PC-9 (cell line): ENCODE measurements around the gene BAIAP3. TPM values are rescaled to one million over a fixed set of nuclear protein-coding genes. Genes with fewer than 3 reads are reported as not detected.

Experiments used
- BruUV-seq: library from RNA; stranded (reverse); fragments of 400-500 nt; replicated peaks from 2 replicates; lab custom pipeline; 2021; lab: Mats Ljungman, UMichigan
- CTCF ChIA-PET: fragments of 300-600 bp; sonication (Branson Sonifier 250); formaldehyde crosslinking; loops from one replicate; lab custom pipeline; 2022; ENCODE audit warnings: antibody characterized with exemption; lab: Charles Lee
- POLR2A ChIA-PET: fragments of 300-600 bp; sonication (Branson Sonifier 250); formaldehyde crosslinking; loops from one replicate; lab custom pipeline; 2022; ENCODE audit warnings: antibody characterized with exemption; ENCODE audit not compliant: unreplicated experiment; lab: Charles Lee
- DNase-seq, 2 experiments: peaks; one replicate each; pipeline versions ENCODE4 v3.0.0 to v3.0.0-alpha.2; 2015 to 2022; ENCODE audit warnings: mixed read lengths in 1 of 2
- H2AFZ ChIP-seq: fragments of 200-600 bp; sonication (generic); 2 replicates; pipeline ENCODE4 v1.8.1; 2017; ENCODE audit warnings: antibody characterized with exemption
- H3F3A ChIP-seq: fragments of 200-600 bp; sonication (generic); 2 replicates; pipeline ENCODE4 v1.8.1; 2017; ENCODE audit warnings: antibody characterized with exemption, mild to moderate bottlenecking, low read depth; ENCODE audit not compliant: insufficient read depth
- H3K27ac ChIP-seq: fragments of 200-600 bp; sonication (generic); 2 replicates; pipeline ENCODE4 v1.6.1; 2016; ENCODE audit warnings: mixed run types
- H3K27me3 ChIP-seq: fragments of 200-600 bp; sonication (generic); 2 replicates; pipeline ENCODE4 v1.6.1; 2016; ENCODE audit warnings: low read depth, mixed run types; ENCODE audit not compliant: insufficient read depth
- H3K36me3 ChIP-seq: fragments of 200-600 bp; sonication (generic); 2 replicates; pipeline ENCODE4 v1.6.1; 2016; ENCODE audit warnings: low read depth, mixed run types
- H3K4me1 ChIP-seq: fragments of 200-600 bp; sonication (generic); replicated peaks from 2 replicates; pipeline ENCODE4 v1.6.1; 2016; ENCODE audit warnings: mixed run types; ENCODE audit not compliant: insufficient read depth
- H3K4me2 ChIP-seq: fragments of 200-600 bp; sonication (generic); 2 replicates; pipeline ENCODE4 v1.6.1; 2017; ENCODE audit warnings: mixed run types
- H3K4me3 ChIP-seq: fragments of 200-600 bp; sonication (generic); 2 replicates; pipeline ENCODE4 v1.6.1; 2016; ENCODE audit warnings: mixed run types
- H3K79me2 ChIP-seq: fragments of 200-600 bp; sonication (generic); 2 replicates; pipeline ENCODE4 v1.6.1; 2017; ENCODE audit warnings: low read depth, mixed run types
- H3K9me2 ChIP-seq: fragments of 200-600 bp; sonication (generic); 2 replicates; pipeline ENCODE4 v1.8.1; 2017; ENCODE audit warnings: mild to moderate bottlenecking; ENCODE audit not compliant: insufficient read depth
- H3K9me3 ChIP-seq: fragments of 200-600 bp; sonication (generic); 2 replicates; pipeline ENCODE4 v1.8.1; 2016; ENCODE audit warnings: low read depth; ENCODE audit not compliant: insufficient read depth
- H4K20me1 ChIP-seq: fragments of 200-600 bp; sonication (generic); 2 replicates; pipeline ENCODE4 v1.8.1; 2017; ENCODE audit not compliant: insufficient read depth
- CTCF ChIP-seq: fragments of 200-600 bp; sonication (generic); conservative IDR thresholded peaks from 2 replicates; pipeline ENCODE4 v1.6.1; 2017; ENCODE audit warnings: mixed run types, antibody characterized with exemption, mild to moderate bottlenecking, moderate library complexity
- EZH2 ChIP-seq: fragments of 200-600 bp; sonication (generic); IDR thresholded peaks from 2 replicates; pipeline ENCODE4 v1.8.0; 2017; ENCODE audit warnings: antibody characterized with exemption, low read depth
- intact Hi-C: fragments of 100-400 bp; cut with micrococcal nuclease; formaldehyde crosslinking; loops from one replicate; pipeline ENCODE4 v1.10.0; 2022; ENCODE audit not compliant: unreplicated experiment
- total RNA-seq: library from RNA; stranded (reverse); gene quantifications from 2 replicates; pipeline ENCODE4 v1.2.3, GENCODE V29; 2021

BAIAP3 gene
- total RNA-seq, 1 experiment from 2014 or later, result 35.0 TPM

- Histone ChIP-seq H3K9me2 (no peaks in the 10 kb centered on the region), H3K4me1 (peaks cover 21% of the 10 kb centered on the region), H3K36me3 (no peaks in the 10 kb centered on the region), H3K4me3 (peak within 1 kb of the TSS; percentile 100), H3K27me3 (no peaks in the 10 kb centered on the region), H3K4me2 (peak within 1 kb of the TSS; percentile 97), H2AFZ (peak within 1 kb of the TSS; percentile 82), H4K20me1 (peaks cover 43% of the 10 kb centered on the region), H3K79me2 (peaks cover 44% of the 10 kb centered on the region), H3F3A (peaks cover 6% of the 10 kb centered on the region; the same call in 1 of the 2 replicates), H3K9me3 (no peaks in the 10 kb centered on the region), H3K27ac (peak within 1 kb of the TSS; percentile 92)
- ChIA-PET CTCF (no interaction called here), POLR2A (interaction anchor here (0.5 to 1.2 kb wide), 7 partner anchors 8 to 913 kb away, joined by 3 to 14 read pairs (median 4); partner anchors contain the start of genes NME4, NUBP2 and SPSB3)
- intact Hi-C loops, result loop anchor here (10.0 kb wide), 1 partner anchor 106 kb away; the partner anchor contains the start of gene UNKL
- no TSS peak for BruUV-seq
- peak; percentile 90 to 99 for DNase-seq
- no peak for TF ChIP-seq EZH2
- no peak for TF ChIP-seq CTCF
Measured at GRCh38 chr16:1308977-1309885, 24.2 kb upstream of the BAIAP3 start, which contains the start of gene UBE2I. Gene UBE2I, plus strand, starts transcription at chr16:1309636. Its CDS starts 4,395 bp downstream, at chr16:1314031.

GRCh38 chr16:1309888-1310831, 23.3 kb upstream of the BAIAP3 start:
- Histone ChIP-seq H3K36me3 (0 out of 2 replicates have a peak, but pooled peaks cover 2% of the 10 kb centered on the region), H3K9me2 (no peaks in the 10 kb centered on the region), H3K27ac (0 out of 2 replicates have a peak overlapping the region, but pooled peaks have one; percentile 5), H3K4me2 (peak overlapping the region; percentile 97), H3K9me3 (no peaks in the 10 kb centered on the region), H2AFZ (no peak overlapping the region), H3K27me3 (no peaks in the 10 kb centered on the region), H3K4me1 (peaks cover 20% of the 10 kb centered on the region), H3K4me3 (peak overlapping the region; percentile 100), H3K79me2 (peaks cover 53% of the 10 kb centered on the region), H4K20me1 (peaks cover 52% of the 10 kb centered on the region), H3F3A (peaks cover 5% of the 10 kb centered on the region; the same call in 1 of the 2 replicates)
- CTCF ChIA-PET, result no interaction called here
- TF ChIP-seq EZH2 (no peak), CTCF (no peak)
- POLR2A ChIA-PET, result interaction anchor here (0.5 to 1.2 kb wide), 5 partner anchors 13 to 913 kb away, joined by 4 to 14 read pairs (median 4); partner anchors contain the start of gene NME4
- intact Hi-C loops, result loop anchor here (10.0 kb wide), 1 partner anchor 105 kb away; the partner anchor contains the start of gene UNKL
- BruUV-seq, result TSS peak; percentile 74
- DNase-seq, result peak in 1 of 2 experiments; percentile 42

- Histone ChIP-seq H3K9me3 (no peaks in the 10 kb centered on the region), H3K4me2 (peak overlapping the region; percentile 97), H3F3A (no peaks in the 10 kb centered on the region), H3K79me2 (peaks cover 60% of the 10 kb centered on the region), H4K20me1 (peaks cover 59% of the 10 kb centered on the region), H3K4me3 (peak overlapping the region; percentile 100), H2AFZ (no peak overlapping the region), H3K27me3 (no peaks in the 10 kb centered on the region), H3K27ac (no peak overlapping the region), H3K36me3 (peaks cover 8% of the 10 kb centered on the region; the same call in 1 of the 2 replicates), H3K9me2 (no peaks in the 10 kb centered on the region), H3K4me1 (peaks cover 16% of the 10 kb centered on the region)
- no peak for DNase-seq
- TF ChIP-seq EZH2 (no peak), CTCF (no peak)
- CTCF ChIA-PET, result no interaction called here
- POLR2A ChIA-PET, result interaction anchor here (0.5 kb wide), 1 partner anchor 32 kb away, joined by 4 read pairs; no protein-coding TSS in a partner anchor
- BruUV-seq, result no TSS peak
- intact Hi-C loops, result no loop called here
Measured at GRCh38 chr16:1310832-1311200, 22.6 kb upstream of the BAIAP3 start.
